ENCODE results near the gene SLC41A3.

- TF ChIP-seq, protein P1, sequence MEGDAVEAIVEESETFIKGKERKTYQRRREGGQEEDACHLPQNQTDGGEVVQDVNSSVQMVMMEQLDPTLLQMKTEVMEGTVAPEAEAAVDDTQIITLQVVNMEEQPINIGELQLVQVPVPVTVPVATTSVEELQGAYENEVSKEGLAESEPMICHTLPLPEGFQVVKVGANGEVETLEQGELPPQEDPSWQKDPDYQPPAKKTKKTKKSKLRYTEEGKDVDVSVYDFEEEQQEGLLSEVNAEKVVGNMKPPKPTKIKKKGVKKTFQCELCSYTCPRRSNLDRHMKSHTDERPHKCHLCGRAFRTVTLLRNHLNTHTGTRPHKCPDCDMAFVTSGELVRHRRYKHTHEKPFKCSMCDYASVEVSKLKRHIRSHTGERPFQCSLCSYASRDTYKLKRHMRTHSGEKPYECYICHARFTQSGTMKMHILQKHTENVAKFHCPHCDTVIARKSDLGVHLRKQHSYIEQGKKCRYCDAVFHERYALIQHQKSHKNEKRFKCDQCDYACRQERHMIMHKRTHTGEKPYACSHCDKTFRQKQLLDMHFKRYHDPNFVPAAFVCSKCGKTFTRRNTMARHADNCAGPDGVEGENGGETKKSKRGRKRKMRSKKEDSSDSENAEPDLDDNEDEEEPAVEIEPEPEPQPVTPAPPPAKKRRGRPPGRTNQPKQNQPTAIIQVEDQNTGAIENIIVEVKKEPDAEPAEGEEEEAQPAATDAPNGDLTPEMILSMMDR (IDR thresholded peaks at IDR 0.05), result no peak
- TF ChIP-seq POLR2A (IDR thresholded peaks at IDR 0.05), result no peak
These were observed 58.1 kb downstream of the SLC41A3 start for GRCh38 chr3:126025862-126026261.
